K562 (cell line): Measurements from ENCODE around the gene NEDD4.

Source experiments
- ATF1 ChIP-seq, 2 experiments: fragments of 450-650 bp in 1 of 2; IDR thresholded peaks; 2 replicates each; pipeline ENCODE4 v1.6.1; 2016; ENCODE audit warnings: missing compliant biosample characterization in 1 of 2, missing genetic modification characterization in 1 of 2
- BCLAF1 ChIP-seq, 2 experiments: fragments of 450-650 bp in 1 of 2; IDR thresholded peaks; 2 replicates each; pipeline ENCODE4 v1.6.1; 2011 to 2017; ENCODE audit warnings: low read depth in 2 of 2, antibody characterized with exemption in 1 of 2, borderline replicate concordance in 1 of 2, low read length in 1 of 2, mild to moderate bottlenecking in 1 of 2, mixed read lengths in 1 of 2; ENCODE audit not compliant: control insufficient read depth in 1 of 2
- CAMTA2 ChIP-seq: fragments of 250-450 bp; sonication (Bioruptor Pico); conservative IDR thresholded peaks from 2 replicates; pipeline ENCODE4 v1.5.1; 2022
- CTCF ChIP-seq, 3 experiments: IDR thresholded peaks in 2 of 3; conservative IDR thresholded peaks in 1 of 3; 2 replicates each; pipeline ENCODE4 v1.5.1; 2011 to 2012; ENCODE audit warnings: low read length in 3 of 3, mild to moderate bottlenecking in 3 of 3, control low read depth in 2 of 3, improper control_type of control experiment in 1 of 3, inconsistent platforms in 1 of 3, low read depth in 1 of 3, mixed read lengths in 1 of 3, moderate library complexity in 1 of 3; ENCODE audit not compliant: insufficient read depth in 2 of 3
- EP400 ChIP-seq: fragments of 450-650 bp; IDR thresholded peaks from 2 replicates; pipeline ENCODE4 v1.6.1; 2017; ENCODE audit warnings: antibody characterized with exemption, mild to moderate bottlenecking, moderate library complexity
- ERF ChIP-seq: fragments of 450-650 bp; formaldehyde crosslinking; IDR thresholded peaks from 2 replicates; pipeline ENCODE4 v1.4.0; 2020; ENCODE audit warnings: mild to moderate bottlenecking, mixed read lengths
- HDAC2 ChIP-seq: fragments of 450-650 bp; IDR thresholded peaks from 2 replicates; pipeline ENCODE4 v1.6.1; 2016; ENCODE audit warnings: mild to moderate bottlenecking
- JUN ChIP-seq, 2 experiments: sonication (generic) in 1 of 2; formaldehyde crosslinking in 1 of 2; IDR thresholded peaks; 2 replicates each; pipeline versions ENCODE4 v1.6.1 to v1.8.0; 2012 to 2022; ENCODE audit warnings: borderline replicate concordance in 2 of 2, mild to moderate bottlenecking in 2 of 2, improper control_type of control experiment in 1 of 2, low read depth in 1 of 2, low read length in 1 of 2, missing genetic modification reagents in 1 of 2
- MXI1 ChIP-seq: IDR thresholded peaks from 2 replicates; pipeline ENCODE4 v1.6.1; 2011; ENCODE audit warnings: low read depth, mild to moderate bottlenecking, improper control_type of control experiment, low read length
- POLR2A ChIP-seq: fragments of 450-650 bp; conservative IDR thresholded peaks from 2 replicates; pipeline ENCODE4 v1.6.1; 2016
- TCFL5 ChIP-seq: fragments of 250-450 bp; sonication (Bioruptor Pico); conservative IDR thresholded peaks from 2 replicates; pipeline ENCODE4 v1.6.1; 2021; ENCODE audit warnings: mild to moderate bottlenecking, moderate library complexity, matching md5 sums
- ZNF384 ChIP-seq: IDR thresholded peaks from 2 replicates; pipeline ENCODE4 v1.6.1; 2012; ENCODE audit warnings: low read depth, low read length, improper control_type of control experiment
- TF ChIP-seq, protein P1 (sequence below): sonication (generic); formaldehyde crosslinking; IDR thresholded peaks from 2 replicates; pipeline ENCODE4 v1.5.0; 2020; ENCODE audit warnings: missing genetic modification reagents
- TF ChIP-seq, protein P2 (sequence below), 2 experiments: fragments of 450-650 bp; IDR thresholded peaks; 2 replicates each; pipeline ENCODE4 v1.6.1; 2016

GRCh38 chr15:55823699-55824340, 169.6 kb downstream of the NEDD4 start:
- no peak for TF ChIP-seq JUN (IDR thresholded peaks at IDR 0.05; ENCODE audit: borderline replicate concordance, low read depth, low read length)
- no peak for TF ChIP-seq JUN (CRISPR knock-in tag; IDR thresholded peaks at IDR 0.05; ENCODE audit: borderline replicate concordance)
- no peak for TF ChIP-seq HDAC2
- TF ChIP-seq CTCF (IDR thresholded peaks at IDR 0.05 in 2 of 3, conservative IDR thresholded peaks at IDR 0.05 in 1 of 3; ENCODE audit: insufficient read depth in 2 of 3, low read depth in 1 of 3, low read length in 3 of 3) = no peak
- TF ChIP-seq, protein P1, sequence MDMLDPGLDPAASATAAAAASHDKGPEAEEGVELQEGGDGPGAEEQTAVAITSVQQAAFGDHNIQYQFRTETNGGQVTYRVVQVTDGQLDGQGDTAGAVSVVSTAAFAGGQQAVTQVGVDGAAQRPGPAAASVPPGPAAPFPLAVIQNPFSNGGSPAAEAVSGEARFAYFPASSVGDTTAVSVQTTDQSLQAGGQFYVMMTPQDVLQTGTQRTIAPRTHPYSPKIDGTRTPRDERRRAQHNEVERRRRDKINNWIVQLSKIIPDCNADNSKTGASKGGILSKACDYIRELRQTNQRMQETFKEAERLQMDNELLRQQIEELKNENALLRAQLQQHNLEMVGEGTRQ = no peak
- TF ChIP-seq BCLAF1 (IDR thresholded peaks at IDR 0.05; ENCODE audit: borderline replicate concordance in 1 of 2, control insufficient read depth in 1 of 2, low read depth in 2 of 2, low read length in 1 of 2) = no peak
- no peak for TF ChIP-seq CAMTA2
- TF ChIP-seq POLR2A = no peak
- TF ChIP-seq ERF = no peak
- TF ChIP-seq, protein P2, sequence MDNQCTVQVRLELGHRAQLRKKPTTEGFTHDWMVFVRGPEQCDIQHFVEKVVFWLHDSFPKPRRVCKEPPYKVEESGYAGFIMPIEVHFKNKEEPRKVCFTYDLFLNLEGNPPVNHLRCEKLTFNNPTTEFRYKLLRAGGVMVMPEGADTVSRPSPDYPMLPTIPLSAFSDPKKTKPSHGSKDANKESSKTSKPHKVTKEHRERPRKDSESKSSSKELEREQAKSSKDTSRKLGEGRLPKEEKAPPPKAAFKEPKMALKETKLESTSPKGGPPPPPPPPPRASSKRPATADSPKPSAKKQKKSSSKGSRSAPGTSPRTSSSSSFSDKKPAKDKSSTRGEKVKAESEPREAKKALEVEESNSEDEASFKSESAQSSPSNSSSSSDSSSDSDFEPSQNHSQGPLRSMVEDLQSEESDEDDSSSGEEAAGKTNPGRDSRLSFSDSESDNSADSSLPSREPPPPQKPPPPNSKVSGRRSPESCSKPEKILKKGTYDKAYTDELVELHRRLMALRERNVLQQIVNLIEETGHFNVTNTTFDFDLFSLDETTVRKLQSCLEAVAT (IDR thresholded peaks at IDR 0.05) = no peak
- no peak for TF ChIP-seq EP400
- TF ChIP-seq ZNF384 = no peak
- no peak for TF ChIP-seq ATF1 (CRISPR knock-in tag; IDR thresholded peaks at IDR 0.05)
- TF ChIP-seq ATF1 (tag; IDR thresholded peaks at IDR 0.05) = no peak
- TF ChIP-seq MXI1 = no peak
- TF ChIP-seq TCFL5 (CRISPR knock-in tag) = no peak
